Measurements from ENCODE around the gene SCAF1. TPM values are rescaled to one million over a fixed set of nuclear protein-coding genes. Genes with fewer than 3 reads are reported as not detected.

SCAF1 gene
- total RNA-seq, 1 experiment from 2014 or later: 83.4 TPM

DNA sequence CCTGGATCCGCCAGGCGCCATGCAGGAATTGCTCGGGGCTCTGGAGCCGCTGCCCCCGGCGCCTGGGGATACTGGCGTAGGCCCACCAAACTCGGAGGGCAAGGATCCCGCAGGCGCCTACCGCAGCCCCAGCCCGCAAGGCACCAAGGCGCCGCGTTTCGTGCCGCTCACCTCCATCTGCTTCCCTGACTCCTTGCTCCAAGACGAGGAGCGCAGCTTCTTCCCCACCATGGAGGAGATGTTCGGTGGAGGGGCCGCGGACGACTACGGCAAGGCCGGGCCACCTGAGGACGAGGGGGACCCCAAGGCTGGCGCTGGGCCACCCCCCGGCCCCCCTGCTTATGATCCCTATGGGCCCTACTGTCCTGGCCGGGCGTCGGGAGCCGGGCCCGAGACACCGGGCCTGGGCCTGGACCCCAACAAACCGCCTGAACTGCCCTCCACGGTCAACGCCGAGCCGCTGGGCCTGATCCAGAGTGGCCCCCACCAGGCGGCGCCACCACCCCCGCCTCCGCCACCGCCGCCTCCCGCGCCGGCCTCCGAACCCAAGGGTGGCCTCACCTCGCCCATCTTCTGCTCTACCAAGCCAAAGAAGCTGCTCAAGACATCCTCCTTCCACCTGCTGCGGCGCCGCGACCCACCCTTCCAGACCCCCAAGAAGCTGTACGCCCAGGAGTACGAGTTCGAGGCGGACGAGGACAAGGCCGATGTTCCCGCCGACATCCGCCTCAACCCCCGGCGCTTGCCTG, 44.9 kb upstream of the SCAF1 start:
- no peaks in the 10 kb centered on the region for H3K27me3 ChIP-seq (replicated peaks; ENCODE audit: control insufficient read depth, insufficient read depth, low read length)
- peaks cover 8% of the 10 kb centered on the region for H3K36me3 ChIP-seq (ENCODE audit: control insufficient read depth, insufficient read depth, low read length)
- intact Hi-C loops (cut with micrococcal nuclease; ENCODE audit: unreplicated experiment): no loop called here
- TF ChIP-seq, protein P1, sequence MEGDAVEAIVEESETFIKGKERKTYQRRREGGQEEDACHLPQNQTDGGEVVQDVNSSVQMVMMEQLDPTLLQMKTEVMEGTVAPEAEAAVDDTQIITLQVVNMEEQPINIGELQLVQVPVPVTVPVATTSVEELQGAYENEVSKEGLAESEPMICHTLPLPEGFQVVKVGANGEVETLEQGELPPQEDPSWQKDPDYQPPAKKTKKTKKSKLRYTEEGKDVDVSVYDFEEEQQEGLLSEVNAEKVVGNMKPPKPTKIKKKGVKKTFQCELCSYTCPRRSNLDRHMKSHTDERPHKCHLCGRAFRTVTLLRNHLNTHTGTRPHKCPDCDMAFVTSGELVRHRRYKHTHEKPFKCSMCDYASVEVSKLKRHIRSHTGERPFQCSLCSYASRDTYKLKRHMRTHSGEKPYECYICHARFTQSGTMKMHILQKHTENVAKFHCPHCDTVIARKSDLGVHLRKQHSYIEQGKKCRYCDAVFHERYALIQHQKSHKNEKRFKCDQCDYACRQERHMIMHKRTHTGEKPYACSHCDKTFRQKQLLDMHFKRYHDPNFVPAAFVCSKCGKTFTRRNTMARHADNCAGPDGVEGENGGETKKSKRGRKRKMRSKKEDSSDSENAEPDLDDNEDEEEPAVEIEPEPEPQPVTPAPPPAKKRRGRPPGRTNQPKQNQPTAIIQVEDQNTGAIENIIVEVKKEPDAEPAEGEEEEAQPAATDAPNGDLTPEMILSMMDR (IDR thresholded peaks at IDR 0.05; ENCODE audit: insufficient read depth in 1 of 2, low read depth in 1 of 2, low read length in 1 of 2, severe bottlenecking in 1 of 2, unreplicated experiment in 1 of 2): no peak
- peaks cover 10% of the 10 kb centered on the region for H3K4me1 ChIP-seq
- no peaks in the 10 kb centered on the region for H3K9me3 ChIP-seq
- no peaks in the 10 kb centered on the region for H3K27me3 Mint-ChIP-seq (ENCODE audit: insufficient read depth, unreplicated experiment)
- no peak overlapping the region for H3K4me3 Mint-ChIP-seq (ENCODE audit: unreplicated experiment)
- H3K4me3 ChIP-seq (ENCODE audit: low read depth, low read length): no peak overlapping the region
- BruUV-seq (replicated peaks): no TSS peak
- H3K27ac Mint-ChIP-seq (ENCODE audit: unreplicated experiment): no peak overlapping the region
- ChIA-PET POLR2A (no interaction called here), CTCF (no interaction called here)
- H3K4me1 Mint-ChIP-seq (ENCODE audit: low read depth, unreplicated experiment): peaks cover 23% of the 10 kb centered on the region
- H3K36me3 Mint-ChIP-seq (ENCODE audit: insufficient read depth, unreplicated experiment): peaks cover 71% of the 10 kb centered on the region
- no peaks in the 10 kb centered on the region for H3K9me3 Mint-ChIP-seq (ENCODE audit: unreplicated experiment)
- no peak for DNase-seq

DNA sequence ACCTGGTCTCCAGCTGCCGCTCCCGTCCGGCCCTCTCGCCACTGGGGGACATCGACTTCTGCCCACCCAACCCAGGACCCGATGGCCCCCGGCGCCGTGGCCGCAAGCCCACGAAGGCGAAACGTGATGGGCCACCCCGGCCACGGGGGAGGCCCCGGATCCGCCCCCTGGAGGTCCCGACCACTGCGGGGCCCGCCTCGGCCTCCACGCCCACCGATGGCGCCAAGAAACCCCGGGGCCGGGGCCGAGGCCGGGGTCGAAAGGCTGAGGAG, 44.4 kb upstream of the SCAF1 start:
- TF ChIP-seq, protein P1 (IDR thresholded peaks at IDR 0.05; ENCODE audit: insufficient read depth in 1 of 2, low read depth in 1 of 2, low read length in 1 of 2, severe bottlenecking in 1 of 2, unreplicated experiment in 1 of 2): no peak
- peaks cover 10% of the 10 kb centered on the region for H3K4me1 ChIP-seq
- Mint-ChIP-seq H3K27ac (ENCODE audit: unreplicated experiment) (no peak overlapping the region), H3K4me3 (ENCODE audit: unreplicated experiment) (no peak overlapping the region), H3K27me3 (ENCODE audit: insufficient read depth, unreplicated experiment) (no peaks in the 10 kb centered on the region), H3K9me3 (ENCODE audit: unreplicated experiment) (no peaks in the 10 kb centered on the region), H3K4me1 (ENCODE audit: low read depth, unreplicated experiment) (peaks cover 18% of the 10 kb centered on the region), H3K36me3 (ENCODE audit: insufficient read depth, unreplicated experiment) (peaks cover 76% of the 10 kb centered on the region)
- no peaks in the 10 kb centered on the region for H3K27me3 ChIP-seq (replicated peaks; ENCODE audit: control insufficient read depth, insufficient read depth, low read length)
- H3K36me3 ChIP-seq (ENCODE audit: control insufficient read depth, insufficient read depth, low read length): peaks cover 8% of the 10 kb centered on the region
- BruUV-seq (replicated peaks): no TSS peak
- intact Hi-C loops (cut with micrococcal nuclease; ENCODE audit: unreplicated experiment): no loop called here
- no peak overlapping the region for H3K4me3 ChIP-seq (ENCODE audit: low read depth, low read length)
- no peak for DNase-seq
- H3K9me3 ChIP-seq: no peaks in the 10 kb centered on the region
- ChIA-PET CTCF (no interaction called here), POLR2A (no interaction called here)

DNA sequence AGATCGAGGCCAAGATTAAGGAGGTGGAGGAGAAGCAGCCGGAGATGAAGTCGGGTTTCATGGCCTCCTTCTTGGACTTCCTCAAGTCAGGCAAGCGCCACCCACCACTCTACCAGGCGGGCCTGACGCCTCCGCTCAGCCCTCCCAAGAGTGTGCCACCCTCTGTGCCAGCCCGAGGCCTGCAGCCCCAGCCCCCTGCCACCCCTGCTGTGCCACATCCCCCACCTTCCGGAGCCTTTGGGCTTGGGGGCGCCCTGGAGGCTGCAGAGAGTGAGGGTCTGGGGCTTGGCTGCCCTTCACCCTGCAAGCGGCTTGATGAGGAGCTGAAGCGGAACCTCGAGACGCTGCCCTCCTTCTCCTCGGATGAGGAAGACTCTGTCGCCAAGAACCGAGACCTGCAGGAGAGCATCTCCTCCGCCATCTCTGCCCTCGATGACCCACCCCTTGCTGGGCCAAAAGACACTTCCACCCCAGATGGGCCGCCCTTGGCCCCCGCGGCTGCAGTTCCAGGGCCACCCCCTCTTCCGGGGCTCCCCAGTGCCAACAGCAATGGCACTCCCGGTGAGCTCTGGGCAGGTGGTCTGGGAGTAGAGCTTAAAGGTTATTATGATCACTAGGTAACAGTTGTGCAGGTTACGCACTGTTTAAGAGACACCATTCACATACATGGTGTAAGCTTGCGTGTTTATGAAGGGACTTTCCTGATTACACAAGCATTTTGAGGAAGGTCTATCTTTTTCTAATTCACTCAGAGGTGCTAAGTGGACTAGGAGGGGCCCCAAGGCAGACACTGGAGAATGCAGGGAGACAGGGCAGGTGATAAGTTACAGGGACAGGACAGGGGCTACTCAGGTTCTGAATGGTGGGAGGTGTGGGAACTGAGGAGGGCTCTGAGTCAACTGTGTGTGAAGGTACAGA, 42.4 kb upstream of the SCAF1 start:
- peaks cover 1% of the 10 kb centered on the region for H3K4me1 Mint-ChIP-seq (ENCODE audit: low read depth, unreplicated experiment)
- H3K9me3 Mint-ChIP-seq (ENCODE audit: unreplicated experiment): no peaks in the 10 kb centered on the region
- Histone ChIP-seq H3K4me1 (no peaks in the 10 kb centered on the region), H3K36me3 (ENCODE audit: control insufficient read depth, insufficient read depth, low read length) (peaks cover 9% of the 10 kb centered on the region), H3K4me3 (ENCODE audit: low read depth, low read length) (no peak overlapping the region), H3K9me3 (no peaks in the 10 kb centered on the region), H3K27me3 (replicated peaks; ENCODE audit: control insufficient read depth, insufficient read depth, low read length) (no peaks in the 10 kb centered on the region)
- no peak overlapping the region for H3K4me3 Mint-ChIP-seq (ENCODE audit: unreplicated experiment)
- H3K36me3 Mint-ChIP-seq (ENCODE audit: insufficient read depth, unreplicated experiment): peaks cover 81% of the 10 kb centered on the region
- DNase-seq: no peak
- intact Hi-C loops (cut with micrococcal nuclease; ENCODE audit: unreplicated experiment): no loop called here
- TF ChIP-seq, protein P1 (IDR thresholded peaks at IDR 0.05; ENCODE audit: insufficient read depth in 1 of 2, low read depth in 1 of 2, low read length in 1 of 2, severe bottlenecking in 1 of 2, unreplicated experiment in 1 of 2): no peak
- POLR2A ChIA-PET: no interaction called here
- no peak overlapping the region for H3K27ac Mint-ChIP-seq (ENCODE audit: unreplicated experiment)
- no peaks in the 10 kb centered on the region for H3K27me3 Mint-ChIP-seq (ENCODE audit: insufficient read depth, unreplicated experiment)
- CTCF ChIA-PET: no interaction called here
- BruUV-seq (replicated peaks): no TSS peak

All from Caco-2 (cell line).